ENCODE data around the gene TBL3. TPM values are rescaled to one million over a fixed set of nuclear protein-coding genes. Genes with fewer than 3 reads are reported as not detected.

TBL3 gene
- total RNA-seq, 1 experiment from 2014 or later = 73.4 TPM

DNA sequence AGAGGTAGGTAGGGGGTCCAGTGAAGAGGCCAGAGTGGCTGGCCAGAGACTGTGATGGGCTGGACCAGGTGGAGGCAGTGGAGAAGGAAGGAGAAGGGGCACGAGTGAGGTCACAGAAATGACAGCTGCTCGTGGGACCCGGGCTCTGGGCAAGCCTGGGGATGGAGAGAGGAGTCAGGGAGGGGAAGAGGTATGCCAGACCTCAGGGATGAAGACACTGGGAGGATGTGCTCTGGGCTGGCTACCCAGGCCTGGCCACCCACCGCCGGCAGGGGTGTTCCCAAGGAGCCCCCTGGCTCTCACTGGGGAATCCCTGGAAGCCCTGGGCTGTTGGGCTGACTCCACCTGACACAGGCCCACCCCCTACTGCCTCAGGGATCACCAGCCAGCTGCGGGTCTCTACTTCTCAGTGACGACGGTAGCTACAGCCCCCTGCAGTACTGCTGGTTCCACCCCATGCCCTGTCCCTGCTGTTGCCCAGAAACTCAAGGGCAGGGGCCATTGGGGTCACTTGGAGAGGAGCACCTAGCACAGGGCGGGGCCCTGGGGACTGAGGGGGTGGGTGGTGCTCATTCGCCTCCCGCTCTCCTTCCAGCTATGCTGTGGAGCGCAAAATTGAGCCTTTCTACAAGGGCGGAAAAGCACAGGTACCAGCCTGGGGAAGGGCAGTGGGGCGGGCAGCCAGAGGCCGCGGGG lies 1.8 kb downstream of the TBL3 start:
- Mint-ChIP-seq H3K9me3 (no peaks in the 10 kb centered on the region), H3K36me3 (peaks cover 10% of the 10 kb centered on the region), H3K4me1 (peaks cover 15% of the 10 kb centered on the region)

DNA sequence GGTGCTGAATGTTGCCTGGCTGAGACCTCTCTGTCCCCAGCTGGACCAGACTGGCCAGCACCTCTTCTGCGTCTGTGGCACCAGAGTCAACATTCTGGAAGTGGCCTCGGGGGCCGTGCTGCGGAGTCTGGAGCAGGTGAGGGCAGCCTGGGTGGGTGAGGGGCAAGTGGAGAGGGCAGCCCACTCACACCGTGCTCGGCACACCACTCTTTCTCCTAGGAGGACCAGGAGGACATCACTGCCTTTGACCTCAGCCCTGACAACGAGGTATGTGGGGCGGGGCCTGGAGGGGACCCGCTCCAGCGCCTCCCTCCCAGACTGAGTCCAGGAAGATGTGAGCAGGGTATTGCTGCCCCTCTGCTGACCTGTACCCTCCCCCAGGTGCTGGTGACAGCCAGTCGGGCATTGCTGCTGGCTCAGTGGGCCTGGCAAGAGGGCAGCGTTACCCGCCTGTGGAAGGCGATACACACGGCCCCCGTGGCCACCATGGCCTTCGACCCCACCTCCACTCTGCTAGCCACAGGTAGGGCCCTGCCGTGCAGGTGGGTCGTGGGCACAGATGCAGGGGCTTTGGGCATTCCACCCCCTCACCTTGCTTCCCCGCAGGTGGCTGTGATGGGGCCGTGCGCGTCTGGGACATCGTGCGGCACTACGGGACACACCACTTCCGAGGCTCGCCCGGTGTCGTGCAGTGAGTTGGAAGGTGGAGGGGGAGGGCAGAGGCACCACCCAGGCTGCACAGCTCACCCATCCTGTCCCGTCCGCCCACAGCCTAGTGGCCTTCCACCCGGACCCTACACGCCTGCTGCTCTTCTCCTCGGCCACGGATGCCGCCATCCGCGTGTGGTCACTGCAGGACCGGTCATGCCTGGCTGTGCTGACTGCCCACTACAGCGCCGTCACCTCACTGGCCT lies 2.6 kb downstream of the TBL3 start:
- DNase-seq (ENCODE audit: low spot score) (no peak), ATAC-seq (no peak)
- no peak overlapping the region for H3K27ac Mint-ChIP-seq
- H3K4me1 Mint-ChIP-seq = peaks cover 15% of the 10 kb centered on the region
- H3K27me3 Mint-ChIP-seq (ENCODE audit: low read depth) = no peaks in the 10 kb centered on the region
- ChIA-PET POLR2A (no interaction called here), CTCF (no interaction called here)
- peak overlapping the region; percentile 24 for H3K4me3 Mint-ChIP-seq
- peaks cover 10% of the 10 kb centered on the region for H3K36me3 Mint-ChIP-seq
- TF ChIP-seq, protein P1, sequence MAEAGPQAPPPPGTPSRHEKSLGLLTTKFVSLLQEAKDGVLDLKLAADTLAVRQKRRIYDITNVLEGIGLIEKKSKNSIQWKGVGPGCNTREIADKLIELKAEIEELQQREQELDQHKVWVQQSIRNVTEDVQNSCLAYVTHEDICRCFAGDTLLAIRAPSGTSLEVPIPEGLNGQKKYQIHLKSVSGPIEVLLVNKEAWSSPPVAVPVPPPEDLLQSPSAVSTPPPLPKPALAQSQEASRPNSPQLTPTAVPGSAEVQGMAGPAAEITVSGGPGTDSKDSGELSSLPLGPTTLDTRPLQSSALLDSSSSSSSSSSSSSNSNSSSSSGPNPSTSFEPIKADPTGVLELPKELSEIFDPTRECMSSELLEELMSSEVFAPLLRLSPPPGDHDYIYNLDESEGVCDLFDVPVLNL (CRISPR knock-in tag; IDR thresholded peaks at IDR 0.05; ENCODE audit: borderline replicate concordance, low read depth) = no peak
- TF ChIP-seq, protein P2, sequence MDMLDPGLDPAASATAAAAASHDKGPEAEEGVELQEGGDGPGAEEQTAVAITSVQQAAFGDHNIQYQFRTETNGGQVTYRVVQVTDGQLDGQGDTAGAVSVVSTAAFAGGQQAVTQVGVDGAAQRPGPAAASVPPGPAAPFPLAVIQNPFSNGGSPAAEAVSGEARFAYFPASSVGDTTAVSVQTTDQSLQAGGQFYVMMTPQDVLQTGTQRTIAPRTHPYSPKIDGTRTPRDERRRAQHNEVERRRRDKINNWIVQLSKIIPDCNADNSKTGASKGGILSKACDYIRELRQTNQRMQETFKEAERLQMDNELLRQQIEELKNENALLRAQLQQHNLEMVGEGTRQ (CRISPR knock-in tag; IDR thresholded peaks at IDR 0.05) = no peak
- no peaks in the 10 kb centered on the region for H3K9me3 Mint-ChIP-seq

More for the DNA sequence above, 1.8 kb downstream of the TBL3 start:
- no peak overlapping the region for H3K27ac Mint-ChIP-seq
- H3K27me3 Mint-ChIP-seq (ENCODE audit: low read depth) = no peaks in the 10 kb centered on the region
- ChIA-PET POLR2A (no interaction called here), CTCF (no interaction called here)
- ATAC-seq (no peak), DNase-seq (ENCODE audit: low spot score) (no peak)
- peak overlapping the region; percentile 98 for H3K4me3 Mint-ChIP-seq
- TF ChIP-seq, protein P3, sequence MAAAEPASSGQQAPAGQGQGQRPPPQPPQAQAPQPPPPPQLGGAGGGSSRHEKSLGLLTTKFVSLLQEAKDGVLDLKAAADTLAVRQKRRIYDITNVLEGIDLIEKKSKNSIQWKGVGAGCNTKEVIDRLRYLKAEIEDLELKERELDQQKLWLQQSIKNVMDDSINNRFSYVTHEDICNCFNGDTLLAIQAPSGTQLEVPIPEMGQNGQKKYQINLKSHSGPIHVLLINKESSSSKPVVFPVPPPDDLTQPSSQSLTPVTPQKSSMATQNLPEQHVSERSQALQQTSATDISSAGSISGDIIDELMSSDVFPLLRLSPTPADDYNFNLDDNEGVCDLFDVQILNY (CRISPR knock-in tag; IDR thresholded peaks at IDR 0.05) = no peak
- TF ChIP-seq ZNF138 (CRISPR knock-in tag; conservative IDR thresholded peaks at IDR 0.05) = no peak
- TF ChIP-seq, protein P4, sequence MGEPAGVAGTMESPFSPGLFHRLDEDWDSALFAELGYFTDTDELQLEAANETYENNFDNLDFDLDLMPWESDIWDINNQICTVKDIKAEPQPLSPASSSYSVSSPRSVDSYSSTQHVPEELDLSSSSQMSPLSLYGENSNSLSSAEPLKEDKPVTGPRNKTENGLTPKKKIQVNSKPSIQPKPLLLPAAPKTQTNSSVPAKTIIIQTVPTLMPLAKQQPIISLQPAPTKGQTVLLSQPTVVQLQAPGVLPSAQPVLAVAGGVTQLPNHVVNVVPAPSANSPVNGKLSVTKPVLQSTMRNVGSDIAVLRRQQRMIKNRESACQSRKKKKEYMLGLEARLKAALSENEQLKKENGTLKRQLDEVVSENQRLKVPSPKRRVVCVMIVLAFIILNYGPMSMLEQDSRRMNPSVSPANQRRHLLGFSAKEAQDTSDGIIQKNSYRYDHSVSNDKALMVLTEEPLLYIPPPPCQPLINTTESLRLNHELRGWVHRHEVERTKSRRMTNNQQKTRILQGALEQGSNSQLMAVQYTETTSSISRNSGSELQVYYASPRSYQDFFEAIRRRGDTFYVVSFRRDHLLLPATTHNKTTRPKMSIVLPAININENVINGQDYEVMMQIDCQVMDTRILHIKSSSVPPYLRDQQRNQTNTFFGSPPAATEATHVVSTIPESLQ (CRISPR knock-in tag; IDR thresholded peaks at IDR 0.05) = no peak
- TF ChIP-seq JUN (CRISPR knock-in tag; IDR thresholded peaks at IDR 0.05) = no peak
- no peak for TF ChIP-seq CREB1 (CRISPR knock-in tag; IDR thresholded peaks at IDR 0.05)
- no peak for TF ChIP-seq ATF1 (CRISPR knock-in tag; IDR thresholded peaks at IDR 0.05)
- TF ChIP-seq, protein P5, sequence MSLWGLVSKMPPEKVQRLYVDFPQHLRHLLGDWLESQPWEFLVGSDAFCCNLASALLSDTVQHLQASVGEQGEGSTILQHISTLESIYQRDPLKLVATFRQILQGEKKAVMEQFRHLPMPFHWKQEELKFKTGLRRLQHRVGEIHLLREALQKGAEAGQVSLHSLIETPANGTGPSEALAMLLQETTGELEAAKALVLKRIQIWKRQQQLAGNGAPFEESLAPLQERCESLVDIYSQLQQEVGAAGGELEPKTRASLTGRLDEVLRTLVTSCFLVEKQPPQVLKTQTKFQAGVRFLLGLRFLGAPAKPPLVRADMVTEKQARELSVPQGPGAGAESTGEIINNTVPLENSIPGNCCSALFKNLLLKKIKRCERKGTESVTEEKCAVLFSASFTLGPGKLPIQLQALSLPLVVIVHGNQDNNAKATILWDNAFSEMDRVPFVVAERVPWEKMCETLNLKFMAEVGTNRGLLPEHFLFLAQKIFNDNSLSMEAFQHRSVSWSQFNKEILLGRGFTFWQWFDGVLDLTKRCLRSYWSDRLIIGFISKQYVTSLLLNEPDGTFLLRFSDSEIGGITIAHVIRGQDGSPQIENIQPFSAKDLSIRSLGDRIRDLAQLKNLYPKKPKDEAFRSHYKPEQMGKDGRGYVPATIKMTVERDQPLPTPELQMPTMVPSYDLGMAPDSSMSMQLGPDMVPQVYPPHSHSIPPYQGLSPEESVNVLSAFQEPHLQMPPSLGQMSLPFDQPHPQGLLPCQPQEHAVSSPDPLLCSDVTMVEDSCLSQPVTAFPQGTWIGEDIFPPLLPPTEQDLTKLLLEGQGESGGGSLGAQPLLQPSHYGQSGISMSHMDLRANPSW (CRISPR knock-in tag; conservative IDR thresholded peaks at IDR 0.05; ENCODE audit: low read depth) = no peak
- no peak for TF ChIP-seq ZNF396 (CRISPR knock-in tag; IDR thresholded peaks at IDR 0.05; ENCODE audit: borderline replicate concordance)
- TF ChIP-seq, protein P6, sequence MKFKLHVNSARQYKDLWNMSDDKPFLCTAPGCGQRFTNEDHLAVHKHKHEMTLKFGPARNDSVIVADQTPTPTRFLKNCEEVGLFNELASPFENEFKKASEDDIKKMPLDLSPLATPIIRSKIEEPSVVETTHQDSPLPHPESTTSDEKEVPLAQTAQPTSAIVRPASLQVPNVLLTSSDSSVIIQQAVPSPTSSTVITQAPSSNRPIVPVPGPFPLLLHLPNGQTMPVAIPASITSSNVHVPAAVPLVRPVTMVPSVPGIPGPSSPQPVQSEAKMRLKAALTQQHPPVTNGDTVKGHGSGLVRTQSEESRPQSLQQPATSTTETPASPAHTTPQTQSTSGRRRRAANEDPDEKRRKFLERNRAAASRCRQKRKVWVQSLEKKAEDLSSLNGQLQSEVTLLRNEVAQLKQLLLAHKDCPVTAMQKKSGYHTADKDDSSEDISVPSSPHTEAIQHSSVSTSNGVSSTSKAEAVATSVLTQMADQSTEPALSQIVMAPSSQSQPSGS (CRISPR knock-in tag; IDR thresholded peaks at IDR 0.05; ENCODE audit: borderline replicate concordance, low read depth) = no peak
- TF ChIP-seq, protein P7, sequence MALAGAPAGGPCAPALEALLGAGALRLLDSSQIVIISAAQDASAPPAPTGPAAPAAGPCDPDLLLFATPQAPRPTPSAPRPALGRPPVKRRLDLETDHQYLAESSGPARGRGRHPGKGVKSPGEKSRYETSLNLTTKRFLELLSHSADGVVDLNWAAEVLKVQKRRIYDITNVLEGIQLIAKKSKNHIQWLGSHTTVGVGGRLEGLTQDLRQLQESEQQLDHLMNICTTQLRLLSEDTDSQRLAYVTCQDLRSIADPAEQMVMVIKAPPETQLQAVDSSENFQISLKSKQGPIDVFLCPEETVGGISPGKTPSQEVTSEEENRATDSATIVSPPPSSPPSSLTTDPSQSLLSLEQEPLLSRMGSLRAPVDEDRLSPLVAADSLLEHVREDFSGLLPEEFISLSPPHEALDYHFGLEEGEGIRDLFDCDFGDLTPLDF (CRISPR knock-in tag; IDR thresholded peaks at IDR 0.05) = no peak
- TF ChIP-seq ZNF121 (CRISPR knock-in tag; IDR thresholded peaks at IDR 0.05) = no peak
- TF ChIP-seq, protein P2 (CRISPR knock-in tag; IDR thresholded peaks at IDR 0.05) = no peak
